Measurements from ENCODE around the gene PMM2.
"Not testable (repeated sequence)": the region's sequence is repeated elsewhere in the genome, so short reads cannot be mapped to it uniquely, and the experiment has no call there.

The PMM2 gene

GRCh38 chr16:8819411-8820034 lies 21.9 kb downstream of the PMM2 start:
- no peak for FAIRE-seq

GRCh38 chr16:8822403-8822802 lies 24.8 kb downstream of the PMM2 start:
- FAIRE-seq = no peak

- no peak for FAIRE-seq
These were observed 28.7 kb downstream of the PMM2 start for GRCh38 chr16:8826278-8826879.

- no peak for FAIRE-seq
These were observed 31.0 kb downstream of the PMM2 start for GRCh38 chr16:8828541-8829165.

- FAIRE-seq = no peak
These were observed 33.8 kb downstream of the PMM2 start for GRCh38 chr16:8831450-8831849.

GRCh38 chr16:8831871-8832716 lies 34.5 kb downstream of the PMM2 start:
- no peak for FAIRE-seq

- no peak for FAIRE-seq
These were observed 35.1 kb downstream of the PMM2 start for GRCh38 chr16:8832717-8833105.

- FAIRE-seq = not testable (repeated sequence)
These were observed 39.2 kb downstream of the PMM2 start for GRCh38 chr16:8836797-8837196.

- not testable (repeated sequence) for FAIRE-seq
These were observed 40.0 kb downstream of the PMM2 start for GRCh38 chr16:8837594-8837993.

- FAIRE-seq = not testable (repeated sequence)
These were observed 44.4 kb downstream of the PMM2 start for GRCh38 chr16:8842016-8842415.

GRCh38 chr16:8843296-8843695 lies 45.7 kb downstream of the PMM2 start:
- not testable (repeated sequence) for FAIRE-seq

- no peak for FAIRE-seq
These were observed 48.2 kb downstream of the PMM2 start for GRCh38 chr16:8845699-8846298.

- no peak for FAIRE-seq
These were observed 48.8 kb downstream of the PMM2 start for GRCh38 chr16:8846401-8846932.

GRCh38 chr16:8847145-8847544 lies 49.5 kb downstream of the PMM2 start:
- FAIRE-seq = no peak

- FAIRE-seq = no peak
These were observed 50.0 kb downstream of the PMM2 start for GRCh38 chr16:8847623-8848022.

GRCh38 chr16:8848231-8848938 lies 50.7 kb downstream of the PMM2 start:
- FAIRE-seq = no peak

GRCh38 chr16:8848939-8849391 lies 51.3 kb downstream of the PMM2 start:
- no peak for FAIRE-seq

GRCh38 chr16:8849411-8850011 lies 51.9 kb downstream of the PMM2 start:
- no peak for FAIRE-seq

GRCh38 chr16:8850279-8850885 lies 52.7 kb downstream of the PMM2 start:
- FAIRE-seq = no peak

- FAIRE-seq = no peak
These were observed 54.2 kb downstream of the PMM2 start for GRCh38 chr16:8851761-8852403.

GRCh38 chr16:8852534-8852933 lies 54.9 kb downstream of the PMM2 start:
- FAIRE-seq = no peak
